ENCODE data around the gene FAAP24. TPM values are rescaled to one million over a fixed set of nuclear protein-coding genes. Genes with fewer than 3 reads are reported as not detected.
"Not testable (repeated sequence)": the region's sequence is repeated elsewhere in the genome, so short reads cannot be mapped to it uniquely, and the experiment has no call there.

Gene FAAP24
- total and polyA plus RNA-seq, 2 donors (not counting 3 experiments of a cell fraction or from before 2014, with no cell fraction given): 2.0 to 4.4 TPM

- no peak overlapping the region for H3K27ac ChIP-seq (ENCODE audit: insufficient read depth, low read depth, low read length)
- CTCF ChIA-PET: no interaction called here
- H2AFZ ChIP-seq (ENCODE audit: low read depth, low read length): no peak overlapping the region
- TF ChIP-seq GATA2 (IDR thresholded peaks at IDR 0.05; ENCODE audit: insufficient read depth, insufficient read length, low read depth, low read length): no peak
- TF ChIP-seq EZH2 (IDR thresholded peaks at IDR 0.05; ENCODE audit: borderline replicate concordance, low read depth, low read length, severe bottlenecking): no peak
- TF ChIP-seq, protein P1, sequence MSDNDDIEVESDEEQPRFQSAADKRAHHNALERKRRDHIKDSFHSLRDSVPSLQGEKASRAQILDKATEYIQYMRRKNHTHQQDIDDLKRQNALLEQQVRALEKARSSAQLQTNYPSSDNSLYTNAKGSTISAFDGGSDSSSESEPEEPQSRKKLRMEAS (IDR thresholded peaks at IDR 0.05; ENCODE audit: insufficient read depth, insufficient read length): no peak
- TF ChIP-seq FOS (IDR thresholded peaks at IDR 0.05; ENCODE audit: borderline replicate concordance, insufficient read depth, low read length): no peak
- TF ChIP-seq CTCF (IDR thresholded peaks at IDR 0.05; ENCODE audit: extremely low read depth in 1 of 2, insufficient read depth in 1 of 2, low read depth in 1 of 2, low read length in 2 of 2): no peak
- no peak for TF ChIP-seq JUN (IDR thresholded peaks at IDR 0.05; ENCODE audit: borderline replicate concordance, insufficient read depth, insufficient read length, low read depth)
- TF ChIP-seq MYC (IDR thresholded peaks at IDR 0.05; ENCODE audit: low read depth, low read length): no peak
- no peak for TF ChIP-seq POLR2AphosphoS5 (IDR thresholded peaks at IDR 0.05; ENCODE audit: insufficient read depth, low read depth, low read length)
- H3K27me3 ChIP-seq (ENCODE audit: control insufficient read depth in 2 of 2, insufficient read depth in 2 of 2, low read length in 2 of 2): no peaks in the 10 kb centered on the region
- POLR2A ChIA-PET: no interaction called here
- H4K20me1 ChIP-seq (replicated peaks; ENCODE audit: control insufficient read depth, extremely low read depth, insufficient read depth, low read length): no peaks in the 10 kb centered on the region
- H3K4me1 ChIP-seq (ENCODE audit: control insufficient read depth, extremely low read depth, insufficient read depth, low read length): no peaks in the 10 kb centered on the region
- FAIRE-seq (no peak), DNase-seq (ENCODE audit: low read depth, low spot score) (no peak)
- H3K79me2 ChIP-seq (ENCODE audit: control insufficient read depth, insufficient read depth, low read length): no peaks in the 10 kb centered on the region
- dilution Hi-C loops (cut with MboI; ENCODE audit: extremely low pct_ligation_motif_present, low sequenced_read_pairs): no loop called here
- H3K36me3 ChIP-seq (ENCODE audit: control insufficient read depth in 2 of 2, extremely low read depth in 1 of 2, insufficient read depth in 2 of 2, low read length in 2 of 2): no peaks in the 10 kb centered on the region
- no peak overlapping the region for H3K4me3 ChIP-seq (replicated peaks in 1 of 3; ENCODE audit: insufficient read depth in 1 of 3, low read depth in 1 of 3, low read length in 3 of 3)
- H3K4me2 ChIP-seq (ENCODE audit: insufficient read depth, low read length): no peak overlapping the region
- H3K9me1 ChIP-seq (replicated peaks; ENCODE audit: control insufficient read depth, extremely low read depth, insufficient read depth, low read length): no peaks in the 10 kb centered on the region
- no peaks in the 10 kb centered on the region for H3K9me3 ChIP-seq (replicated peaks; ENCODE audit: control insufficient read depth, insufficient read depth, low read length)
- intact Hi-C loops (cut with micrococcal nuclease): no loop called here
- no TSS peak for BruUV-seq (replicated peaks)
- H3K9ac ChIP-seq (replicated peaks; ENCODE audit: extremely low read depth, insufficient read depth, low read length): no peak overlapping the region
These were observed 52.4 kb downstream of the FAAP24 start for GRCh38 chr19:33024398-33024797.

GRCh38 chr19:33025468-33026238, 53.6 kb downstream of the FAAP24 start:
- intact Hi-C loops (cut with micrococcal nuclease); H2AFZ ChIP-seq (ENCODE audit: low read depth, low read length); H3K4me3 ChIP-seq (replicated peaks in 1 of 3; ENCODE audit: insufficient read depth in 1 of 3, low read depth in 1 of 3, low read length in 3 of 3); H3K27ac ChIP-seq (ENCODE audit: insufficient read depth, low read depth, low read length); FAIRE-seq; BruUV-seq (replicated peaks); H3K4me1 ChIP-seq (ENCODE audit: control insufficient read depth, extremely low read depth, insufficient read depth, low read length); H3K9ac ChIP-seq (replicated peaks; ENCODE audit: extremely low read depth, insufficient read depth, low read length); H3K4me2 ChIP-seq (ENCODE audit: insufficient read depth, low read length); DNase-seq (ENCODE audit: low read depth, low spot score); H3K27me3 ChIP-seq (ENCODE audit: control insufficient read depth in 2 of 2, insufficient read depth in 2 of 2, low read length in 2 of 2); H3K79me2 ChIP-seq (ENCODE audit: control insufficient read depth, insufficient read depth, low read length); CTCF ChIA-PET; H3K36me3 ChIP-seq (ENCODE audit: control insufficient read depth in 2 of 2, extremely low read depth in 1 of 2, insufficient read depth in 2 of 2, low read length in 2 of 2); H3K9me1 ChIP-seq (replicated peaks; ENCODE audit: control insufficient read depth, extremely low read depth, insufficient read depth, low read length); POLR2A ChIA-PET; dilution Hi-C loops (cut with MboI; ENCODE audit: extremely low pct_ligation_motif_present, low sequenced_read_pairs); H3K9me3 ChIP-seq (replicated peaks; ENCODE audit: control insufficient read depth, insufficient read depth, low read length); H4K20me1 ChIP-seq (replicated peaks; ENCODE audit: control insufficient read depth, extremely low read depth, insufficient read depth, low read length): not testable (repeated sequence)

DNA sequence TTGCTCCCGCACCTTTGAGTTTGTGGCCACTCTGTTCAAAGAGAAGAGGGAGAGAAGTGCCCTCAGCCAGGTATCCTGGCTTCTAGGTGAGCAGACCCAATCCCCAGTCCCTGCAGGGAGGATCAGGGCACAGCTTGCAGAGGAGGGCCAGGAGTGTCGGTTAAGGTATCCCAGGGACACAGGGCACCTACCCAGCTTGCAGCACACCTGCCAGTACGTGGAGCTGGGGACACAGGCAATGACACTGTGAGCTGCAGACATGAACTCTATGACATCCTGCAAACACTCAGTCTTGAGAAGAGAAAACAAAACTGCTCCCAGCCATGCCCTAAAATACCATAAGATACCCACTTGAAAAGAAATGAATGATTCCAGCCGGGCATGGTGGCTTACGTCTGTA, 54.6 kb downstream of the FAAP24 start:
- DNase-seq (ENCODE audit: low read depth, low spot score); H3K9ac ChIP-seq (replicated peaks; ENCODE audit: extremely low read depth, insufficient read depth, low read length); H3K27ac ChIP-seq (ENCODE audit: insufficient read depth, low read depth, low read length); dilution Hi-C loops (cut with MboI; ENCODE audit: extremely low pct_ligation_motif_present, low sequenced_read_pairs); H3K27me3 ChIP-seq (ENCODE audit: control insufficient read depth in 2 of 2, insufficient read depth in 2 of 2, low read length in 2 of 2); intact Hi-C loops (cut with micrococcal nuclease); H3K79me2 ChIP-seq (ENCODE audit: control insufficient read depth, insufficient read depth, low read length); FAIRE-seq; H4K20me1 ChIP-seq (replicated peaks; ENCODE audit: control insufficient read depth, extremely low read depth, insufficient read depth, low read length); H3K4me1 ChIP-seq (ENCODE audit: control insufficient read depth, extremely low read depth, insufficient read depth, low read length); BruUV-seq (replicated peaks); POLR2A ChIA-PET; H3K9me1 ChIP-seq (replicated peaks; ENCODE audit: control insufficient read depth, extremely low read depth, insufficient read depth, low read length); H3K4me3 ChIP-seq (replicated peaks in 1 of 3; ENCODE audit: insufficient read depth in 1 of 3, low read depth in 1 of 3, low read length in 3 of 3); H2AFZ ChIP-seq (ENCODE audit: low read depth, low read length); H3K4me2 ChIP-seq (ENCODE audit: insufficient read depth, low read length); H3K36me3 ChIP-seq (ENCODE audit: control insufficient read depth in 2 of 2, extremely low read depth in 1 of 2, insufficient read depth in 2 of 2, low read length in 2 of 2); H3K9me3 ChIP-seq (replicated peaks; ENCODE audit: control insufficient read depth, insufficient read depth, low read length): not testable (repeated sequence)
- CTCF ChIA-PET: interaction anchor here (0.6 kb wide), 1 partner anchor 164 kb away, joined by 3 read pairs; no protein-coding TSS in a partner anchor

Data from endothelial cell of umbilical vein (primary cell).